MM.1S (cell line): ENCODE results near the gene RPTOR.

Experiments
- DNase-seq: peaks from one replicate; pipeline ENCODE4 v3.0.0-alpha.2; 2015
- H2AFZ ChIP-seq: fragments of 300-600 bp; sonication (generic); 2 replicates; pipeline ENCODE4 v1.6.0; 2016; ENCODE audit warnings: antibody characterized with exemption, low read length
- H3F3A ChIP-seq: fragments of 300-600 bp; sonication (generic); 2 replicates; pipeline ENCODE4 v1.6.1; 2016; ENCODE audit warnings: mild to moderate bottlenecking, antibody characterized with exemption, low read length, moderate library complexity, mixed read lengths; ENCODE audit not compliant: insufficient read depth
- H3K27ac ChIP-seq: fragments of 300-600 bp; sonication (generic); 2 replicates; pipeline ENCODE4 v1.5.1; 2016; ENCODE audit warnings: mild to moderate bottlenecking, low read length
- H3K27me3 ChIP-seq: fragments of 300-600 bp; sonication (generic); replicated peaks from 2 replicates; pipeline ENCODE4 v1.6.0; 2016; ENCODE audit warnings: low read length; ENCODE audit not compliant: insufficient read depth
- H3K36me3 ChIP-seq: fragments of 300-600 bp; sonication (generic); replicated peaks from 2 replicates; pipeline ENCODE4 v1.6.1; 2016; ENCODE audit warnings: mild to moderate bottlenecking, low read length, mixed read lengths; ENCODE audit not compliant: insufficient read depth
- H3K4me1 ChIP-seq: fragments of 300-600 bp; sonication (generic); 2 replicates; pipeline ENCODE4 v1.6.1; 2016; ENCODE audit warnings: low read length, mixed read lengths
- H3K4me2 ChIP-seq: fragments of 300-600 bp; sonication (generic); 2 replicates; pipeline ENCODE4 v1.6.0; 2016; ENCODE audit warnings: low read depth, low read length
- H3K4me3 ChIP-seq: fragments of 300-600 bp; sonication (generic); 2 replicates; pipeline ENCODE4 v1.5.1; 2016; ENCODE audit warnings: low read length, mixed read lengths
- H3K79me2 ChIP-seq: fragments of 300-600 bp; sonication (generic); 2 replicates; pipeline ENCODE4 v1.6.1; 2016; ENCODE audit warnings: mixed run types, low read length, mixed read lengths
- H3K9ac ChIP-seq: fragments of 300-600 bp; sonication (generic); 2 replicates; pipeline ENCODE4 v1.6.1; 2016; ENCODE audit warnings: low read length, mixed read lengths
- H3K9me2 ChIP-seq: fragments of 300-600 bp; sonication (generic); replicated peaks from 2 replicates; pipeline ENCODE4 v1.6.1; 2016; ENCODE audit warnings: mild to moderate bottlenecking, low read length, mixed read lengths; ENCODE audit not compliant: insufficient read depth
- H3K9me3 ChIP-seq: fragments of 300-600 bp; sonication (generic); replicated peaks from 2 replicates; pipeline ENCODE4 v1.6.1; 2016; ENCODE audit warnings: mild to moderate bottlenecking, low read length, mixed read lengths; ENCODE audit not compliant: insufficient read depth
- H4K20me1 ChIP-seq: fragments of 300-600 bp; sonication (generic); 2 replicates; pipeline ENCODE4 v1.6.1; 2016; ENCODE audit warnings: mild to moderate bottlenecking, low read length, moderate library complexity, mixed read lengths; ENCODE audit not compliant: insufficient read depth
- CTCF ChIP-seq: fragments of 300-600 bp; sonication (generic); IDR thresholded peaks from 2 replicates; pipeline ENCODE4 v1.5.1; 2016; ENCODE audit warnings: antibody characterized with exemption, low read length, mixed read lengths
- EZH2 ChIP-seq: fragments of 300-600 bp; sonication (generic); optimal IDR thresholded peaks from 2 replicates; pipeline ENCODE3; 2017; ENCODE audit warnings: low read depth, mild to moderate bottlenecking, antibody characterized with exemption, low read length, mixed read lengths
- EZH2phosphoT487 ChIP-seq: fragments of 300-600 bp; sonication (generic); IDR thresholded peaks from 2 replicates; pipeline ENCODE4 v1.6.1; 2018; ENCODE audit warnings: antibody characterized with exemption, low read length

The RPTOR gene

DNA sequence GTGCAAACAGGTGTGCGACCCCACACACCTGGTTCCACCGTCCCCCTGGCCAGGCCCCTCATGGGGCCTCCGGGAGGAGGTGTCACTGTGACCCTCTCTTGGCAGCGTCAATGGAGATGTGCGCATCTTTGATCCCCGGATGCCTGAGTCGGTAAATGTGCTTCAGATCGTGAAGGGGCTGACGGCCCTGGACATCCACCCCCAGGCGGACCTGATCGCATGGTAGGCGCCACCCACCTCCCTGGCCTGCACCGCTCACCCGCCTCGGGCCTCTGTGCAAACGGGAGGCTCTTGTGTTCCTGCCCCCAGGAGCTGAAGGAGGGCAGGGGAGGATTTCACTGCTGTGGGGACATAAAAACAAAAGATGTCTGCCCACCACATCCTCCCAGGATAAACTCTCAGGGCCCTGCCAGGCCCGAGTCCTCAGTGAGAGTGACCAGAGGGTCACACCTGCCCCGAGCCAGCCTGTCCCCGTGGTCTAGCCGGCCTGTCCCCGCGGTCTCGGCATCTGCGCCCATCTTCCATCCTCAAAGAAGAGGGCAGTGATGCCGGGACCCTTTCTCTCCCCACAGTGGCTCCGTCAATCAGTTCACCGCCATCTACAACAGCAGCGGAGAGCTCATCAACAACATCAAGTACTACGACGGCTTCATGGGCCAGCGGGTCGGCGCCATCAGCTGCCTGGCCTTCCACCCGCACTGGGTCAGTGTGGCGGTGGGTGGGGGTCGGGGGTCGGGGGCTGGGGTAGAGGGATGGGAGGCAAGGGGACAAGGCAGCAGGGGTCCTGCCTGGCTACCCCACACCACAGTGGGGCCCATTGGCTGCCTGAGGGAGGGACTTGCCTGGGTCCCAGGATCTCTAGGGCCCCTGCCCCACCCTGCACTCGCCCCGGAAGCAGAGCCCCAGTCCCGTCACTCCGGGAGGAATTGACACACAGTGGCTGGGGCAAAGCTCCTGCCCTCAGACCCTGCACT lies 418.0 kb downstream of the RPTOR start:
- H3K9ac ChIP-seq = no peak overlapping the region
- no peak overlapping the region for H3K4me2 ChIP-seq
- H3K9me2 ChIP-seq = no peaks in the 10 kb centered on the region
- H3K9me3 ChIP-seq = no peaks in the 10 kb centered on the region
- no peaks in the 10 kb centered on the region for H3K4me1 ChIP-seq
- no peak overlapping the region for H2AFZ ChIP-seq
- no peaks in the 10 kb centered on the region for H3K79me2 ChIP-seq
- no peaks in the 10 kb centered on the region for H3F3A ChIP-seq
- TF ChIP-seq CTCF (no peak), EZH2 (no peak)
- no peaks in the 10 kb centered on the region for H4K20me1 ChIP-seq
- no peaks in the 10 kb centered on the region for H3K36me3 ChIP-seq
- no peak overlapping the region for H3K27ac ChIP-seq
- no peak for DNase-seq
- no peaks in the 10 kb centered on the region for H3K27me3 ChIP-seq
- H3K4me3 ChIP-seq = no peak overlapping the region

DNA sequence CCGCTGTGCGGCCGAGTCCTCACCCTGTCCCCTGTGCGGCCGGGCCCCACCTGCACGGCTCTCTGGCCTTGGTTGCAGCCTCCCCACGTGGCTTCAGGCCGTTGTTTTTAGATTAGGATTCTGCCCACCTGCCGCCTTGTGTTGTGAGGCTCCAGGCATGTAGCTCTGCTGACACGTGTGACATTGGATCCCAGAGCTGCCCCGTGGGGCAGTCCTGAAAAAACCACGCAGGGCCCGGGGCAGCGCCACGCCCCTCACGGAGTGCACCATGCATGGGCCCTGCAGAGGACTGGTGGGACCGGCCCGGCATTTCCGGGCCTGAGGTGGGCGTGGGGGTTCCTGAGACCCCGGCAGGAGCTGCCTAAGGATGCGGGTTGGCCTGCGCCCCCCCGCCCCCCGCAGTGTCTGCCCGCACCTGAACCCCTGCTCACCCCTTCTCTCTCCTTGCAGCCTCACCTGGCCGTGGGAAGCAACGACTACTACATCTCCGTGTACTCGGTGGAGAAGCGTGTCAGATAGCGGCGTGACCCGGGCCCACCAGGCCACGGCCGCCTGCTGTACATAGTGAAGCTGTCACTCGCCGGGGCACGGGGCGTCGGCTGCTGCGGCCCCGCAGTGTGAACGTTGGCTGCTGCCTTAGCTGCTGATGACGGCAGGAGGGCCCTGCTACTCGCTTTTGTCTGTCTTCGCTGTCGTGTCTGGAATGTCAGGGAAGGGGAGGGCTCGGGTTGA lies 419.3 kb downstream of the RPTOR start:
- Histone ChIP-seq H3K27ac (no peak overlapping the region), H3K4me3 (no peak overlapping the region), H3K9ac (no peak overlapping the region), H3K9me3 (no peaks in the 10 kb centered on the region), H3K4me2 (no peak overlapping the region), H3K27me3 (no peaks in the 10 kb centered on the region), H3K9me2 (no peaks in the 10 kb centered on the region), H2AFZ (no peak overlapping the region), H3K79me2 (no peaks in the 10 kb centered on the region), H3K36me3 (no peaks in the 10 kb centered on the region), H3F3A (no peaks in the 10 kb centered on the region), H4K20me1 (no peaks in the 10 kb centered on the region), H3K4me1 (no peaks in the 10 kb centered on the region)
- DNase-seq = no peak
- TF ChIP-seq CTCF (no peak), EZH2 (no peak), EZH2phosphoT487 (no peak)

GRCh38 chr17:80964544-80964856 lies 419.9 kb downstream of the RPTOR start:
- H3K36me3 ChIP-seq = no peaks in the 10 kb centered on the region
- TF ChIP-seq EZH2phosphoT487 (no peak), CTCF (no peak), EZH2 (no peak)
- H3K9me3 ChIP-seq = no peaks in the 10 kb centered on the region

More at GRCh38 chr17:80964544-80964856, 419.9 kb downstream of the RPTOR start:
- Histone ChIP-seq H3K4me1 (no peaks in the 10 kb centered on the region), H3F3A (no peaks in the 10 kb centered on the region), H2AFZ (no peak overlapping the region), H4K20me1 (no peaks in the 10 kb centered on the region), H3K9me2 (no peaks in the 10 kb centered on the region), H3K27me3 (no peaks in the 10 kb centered on the region), H3K79me2 (no peaks in the 10 kb centered on the region), H3K4me3 (no peak overlapping the region), H3K4me2 (no peak overlapping the region), H3K27ac (no peak overlapping the region), H3K9ac (no peak overlapping the region)
- no peak for DNase-seq
